ENCODE results near the gene RABEP2. TPM values are rescaled to one million over a fixed set of nuclear protein-coding genes. Genes with fewer than 3 reads are reported as not detected.
A peak's percentile ranks its signal among the peaks of the same experiment; 100 is the strongest.

The RABEP2 gene
- polyA plus RNA-seq, 2 of the 4 experiments (the other 2 are of a cell fraction), result 6.0 to 13.7 TPM

GRCh38 chr16:28900601-28901000 lies 24.4 kb downstream of the RABEP2 start (continued):
- TF ChIP-seq CEBPB (IDR thresholded peaks at IDR 0.05), result no peak
- no peak for TF ChIP-seq MAZ (IDR thresholded peaks at IDR 0.05; ENCODE audit: borderline replicate concordance, low read depth, low read length)
- TF ChIP-seq RARB (CRISPR knock-in tag; IDR thresholded peaks at IDR 0.05), result no peak
- no peak for TF ChIP-seq CHD2 (IDR thresholded peaks at IDR 0.05; ENCODE audit: low read length, partially characterized antibody)

DNA sequence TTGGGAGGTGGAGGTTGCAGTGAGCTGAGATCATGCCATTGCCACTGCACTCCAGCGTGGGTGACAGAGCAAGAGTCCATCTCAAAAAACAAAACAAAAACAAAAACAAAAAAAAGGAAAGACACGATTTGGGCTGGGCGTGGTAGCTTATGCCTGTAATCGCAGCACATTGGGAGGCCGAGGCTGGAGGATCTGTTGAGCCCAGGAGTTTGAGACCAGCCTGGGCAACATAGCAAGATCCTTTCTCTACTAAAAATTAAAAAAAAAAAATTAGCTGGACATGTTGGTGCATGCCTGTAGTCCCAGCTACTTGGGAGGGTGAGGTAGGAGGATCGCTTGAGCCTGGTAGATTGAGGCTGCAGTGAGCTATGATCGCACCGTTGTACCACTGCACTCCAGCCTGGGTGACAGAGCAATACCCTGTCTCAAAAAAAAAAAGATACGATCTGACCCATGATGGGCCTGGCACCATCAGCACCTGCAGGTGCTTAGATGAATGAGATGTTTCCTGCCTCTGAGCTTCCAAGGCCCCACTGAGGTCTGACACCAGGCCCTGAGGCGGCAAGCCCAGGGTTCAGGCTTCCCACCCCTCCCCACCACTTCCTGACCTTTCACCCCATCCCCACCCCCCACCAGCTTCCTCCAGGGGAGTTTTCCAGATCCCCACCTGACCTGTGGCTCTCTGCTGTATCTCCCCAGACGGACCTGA lies 25.0 kb downstream of the RABEP2 start:
- DNase-seq (ENCODE audit: low read depth in 1 of 2, low spot score in 1 of 2), result no peak
- no peaks in the 10 kb centered on the region for H3K4me1 ChIP-seq
- 91% methylated on average over 11 of the region's 11 CpGs for WGBS (ENCODE audit: missing lambda C conversion rate)
- no peaks in the 10 kb centered on the region for H3K9me3 ChIP-seq
- ChIA-PET POLR2A (interaction anchor here (0.7 kb wide), 1 partner anchor 24 kb away, joined by 3 read pairs; no protein-coding TSS in a partner anchor), CTCF (interaction anchor here (0.6 to 1.0 kb wide), 4 partner anchors 10 to 1125 kb away, joined by 3 to 4 read pairs (median 4); no protein-coding TSS in a partner anchor)
- no peak for FAIRE-seq
- ATAC-seq, result no peak
- no peak for TF ChIP-seq JUNB (IDR thresholded peaks at IDR 0.05)
- no peak for TF ChIP-seq MAZ (IDR thresholded peaks at IDR 0.05; ENCODE audit: borderline replicate concordance, low read depth, low read length)
- no peak for TF ChIP-seq FOXS1 (CRISPR knock-in tag; IDR thresholded peaks at IDR 0.05)
- TF ChIP-seq POLR2AphosphoS2 (conservative IDR thresholded peaks at IDR 0.05; ENCODE audit: low read length), result no peak
- no peak for TF ChIP-seq ATOH8 (CRISPR knock-in tag; IDR thresholded peaks at IDR 0.05; ENCODE audit: low read depth)
- no peak overlapping the region for H3K4me3 ChIP-seq
- H3K4me2 ChIP-seq, result no peak overlapping the region
- H3K27ac ChIP-seq, result peak overlapping the region in 1 of 2 experiments; percentile 40; a peak in 3 of 6 replicates

DNA sequence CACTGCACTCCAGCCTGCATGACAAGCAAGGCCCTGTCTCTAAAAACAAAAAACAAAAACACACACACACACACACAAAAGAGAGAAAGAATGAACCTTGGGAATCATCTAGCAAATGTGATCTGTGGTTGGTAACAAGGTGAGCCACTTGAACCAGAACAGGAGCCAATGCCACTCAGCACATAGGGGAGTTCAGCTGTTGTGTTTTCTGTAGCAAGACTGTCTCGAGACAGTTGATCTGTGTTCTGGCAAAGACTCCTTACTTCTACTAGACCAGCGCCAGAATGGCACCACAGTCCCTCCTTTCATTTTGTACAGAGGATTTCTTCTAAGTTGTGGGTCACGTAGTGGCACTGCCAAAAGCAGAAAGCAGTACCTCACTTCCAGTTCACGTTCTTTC lies 26.1 kb downstream of the RABEP2 start:
- H3K4me1 ChIP-seq, result no peaks in the 10 kb centered on the region

DNA sequence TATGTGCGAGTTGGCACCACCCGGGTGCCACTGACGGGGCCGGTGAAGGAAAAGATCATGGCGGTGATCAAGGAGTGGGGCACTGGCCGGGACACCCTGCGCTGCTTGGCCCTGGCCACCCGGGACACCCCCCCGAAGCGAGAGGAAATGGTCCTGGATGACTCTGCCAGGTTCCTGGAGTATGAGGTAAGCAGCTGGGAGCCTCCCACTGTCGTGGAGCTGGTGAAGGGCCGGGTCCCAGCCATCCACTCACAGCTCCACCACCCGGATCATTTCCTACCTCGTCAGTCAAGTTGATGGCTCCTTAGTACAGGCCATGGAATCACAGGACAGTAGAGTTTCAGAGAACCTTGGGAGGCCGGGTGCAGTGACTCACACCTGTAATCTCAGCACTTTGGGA lies 26.8 kb downstream of the RABEP2 start:
- CTCF ChIA-PET, result interaction anchor here (0.9 to 1.0 kb wide), 2 partner anchors 9 to 14 kb away, joined by 3 read pairs; no protein-coding TSS in a partner anchor
- no peak overlapping the region for H3K4me2 ChIP-seq

More for the DNA sequence above, 26.1 kb downstream of the RABEP2 start:
- Histone ChIP-seq H3K4me2 (no peak overlapping the region), H3K4me3 (no peak overlapping the region), H3K27ac (no peak overlapping the region), H3K9me3 (no peaks in the 10 kb centered on the region)
- WGBS (ENCODE audit: missing lambda C conversion rate), result 78% methylated on average over 4 of the region's 4 CpGs
- DNase-seq (ENCODE audit: low read depth in 1 of 2, low spot score in 1 of 2) (no peak), FAIRE-seq (no peak), ATAC-seq (no peak)
- ChIA-PET POLR2A (no interaction called here), CTCF (interaction anchor here (1.0 kb wide), 1 partner anchor 13 kb away, joined by 3 read pairs; no protein-coding TSS in a partner anchor)
- TF ChIP-seq HOXB13 (CRISPR knock-in tag; IDR thresholded peaks at IDR 0.05; ENCODE audit: low read depth) (no peak), FOXS1 (CRISPR knock-in tag; IDR thresholded peaks at IDR 0.05) (no peak), RFX5 (IDR thresholded peaks at IDR 0.05) (no peak), JUN (IDR thresholded peaks at IDR 0.05) (no peak), ZC3H11A (IDR thresholded peaks at IDR 0.05) (no peak), ATOH8 (CRISPR knock-in tag; IDR thresholded peaks at IDR 0.05; ENCODE audit: low read depth) (no peak), ZSCAN20 (CRISPR knock-in tag; IDR thresholded peaks at IDR 0.05) (no peak), KDM5A (IDR thresholded peaks at IDR 0.05) (no peak), ZNF302 (CRISPR knock-in tag; IDR thresholded peaks at IDR 0.05) (no peak), RARB (CRISPR knock-in tag; IDR thresholded peaks at IDR 0.05) (no peak)
- TF ChIP-seq, protein P1, sequence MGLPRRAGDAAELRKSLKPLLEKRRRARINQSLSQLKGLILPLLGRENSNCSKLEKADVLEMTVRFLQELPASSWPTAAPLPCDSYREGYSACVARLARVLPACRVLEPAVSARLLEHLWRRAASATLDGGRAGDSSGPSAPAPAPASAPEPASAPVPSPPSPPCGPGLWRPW (IDR thresholded peaks at IDR 0.05), result no peak

More for the DNA sequence above, 26.8 kb downstream of the RABEP2 start:
- TF ChIP-seq EP300 (IDR thresholded peaks at IDR 0.05) (no peak), NPAS2 (CRISPR knock-in tag; IDR thresholded peaks at IDR 0.05; ENCODE audit: borderline replicate concordance) (no peak)
- WGBS (ENCODE audit: missing lambda C conversion rate), result 83% methylated on average over 15 of the region's 15 CpGs
- Histone ChIP-seq H3K4me3 (no peak overlapping the region), H3K27ac (no peak overlapping the region), H3K9me3 (no peaks in the 10 kb centered on the region), H3K4me1 (no peaks in the 10 kb centered on the region)
- ATAC-seq (no peak), DNase-seq (ENCODE audit: low read depth in 1 of 2, low spot score in 1 of 2) (no peak), FAIRE-seq (no peak)
- POLR2A ChIA-PET, result no interaction called here

All from A549 (cell line).